GM18502 (cell line): ENCODE results near the gene C22orf23.

Experiments used
- ATAC-seq: cut with Tn5 transposase; IDR thresholded peaks from one replicate; pipeline ENCODE4 v1.9.1; 2021; ENCODE audit warnings: mild to moderate bottlenecking; ENCODE audit not compliant: unreplicated experiment, poor library complexity

C22orf23 gene

DNA sequence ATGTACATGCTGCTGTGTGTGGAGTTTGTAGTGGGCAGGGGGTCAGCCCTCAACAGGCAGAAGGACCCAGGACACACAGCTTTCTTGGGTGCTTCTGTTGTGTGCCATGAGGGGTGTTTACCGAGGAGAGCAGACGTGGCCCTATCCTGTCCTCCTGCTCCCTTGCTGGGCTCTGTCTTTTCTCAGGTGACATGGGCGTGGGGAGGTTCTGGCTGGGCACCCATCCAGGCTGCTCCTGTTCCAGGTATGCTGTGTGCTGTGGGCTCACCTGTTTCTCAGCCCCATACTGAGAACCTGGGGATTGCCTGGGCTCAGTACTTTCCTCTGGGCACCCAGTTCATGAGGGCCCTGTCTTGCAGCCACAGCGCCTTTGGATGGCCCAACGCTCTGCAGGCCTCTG lies 24.0 kb downstream of the C22orf23 start:
- ATAC-seq = no peak

- ATAC-seq = no peak
Measured at GRCh38 chr22:37927637-37927936, 25.8 kb downstream of the C22orf23 start.

DNA sequence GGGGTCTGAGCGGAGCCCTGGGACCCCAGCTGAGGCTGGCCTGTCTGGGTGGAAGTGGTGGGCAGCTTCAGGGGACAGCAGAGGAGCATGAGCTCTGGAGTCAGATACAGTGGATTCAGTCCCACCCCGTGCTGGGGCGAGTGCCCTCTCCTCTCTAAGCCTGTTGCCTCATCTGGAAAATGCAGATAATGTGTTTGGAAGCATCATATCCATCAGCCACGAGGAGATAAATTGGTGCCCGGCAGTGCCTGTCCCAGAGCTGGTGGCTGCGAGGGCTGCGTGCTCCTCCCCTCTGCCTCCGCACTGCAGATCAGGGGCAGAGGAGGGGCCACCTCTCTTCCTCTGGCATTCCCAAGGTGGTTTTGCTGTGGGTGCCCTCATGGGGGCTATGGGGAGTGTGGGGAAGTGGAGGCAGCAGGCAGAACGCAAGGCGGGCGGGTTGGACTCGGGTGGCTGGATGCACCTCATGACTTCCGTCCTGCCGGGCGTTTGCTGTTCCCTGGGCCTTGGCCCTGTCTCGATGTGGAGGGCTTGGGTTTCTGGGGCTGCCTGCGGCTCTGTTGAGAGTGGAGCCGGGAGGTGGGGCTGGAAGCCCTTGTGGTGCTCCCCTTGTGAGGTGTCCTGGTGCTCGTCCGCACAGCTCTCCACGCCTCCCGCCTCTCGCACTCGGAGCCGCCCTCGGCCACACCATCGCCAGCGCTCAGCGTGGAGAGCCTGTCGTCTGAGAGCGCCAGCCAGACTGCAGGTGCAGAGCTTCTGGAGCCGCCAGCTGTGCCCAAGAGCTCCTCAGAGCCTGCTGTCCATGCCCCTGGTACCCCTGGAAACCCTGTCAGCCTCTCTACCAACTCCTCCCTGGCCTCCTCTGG lies 26.4 kb downstream of the C22orf23 start:
- no peak for ATAC-seq

DNA sequence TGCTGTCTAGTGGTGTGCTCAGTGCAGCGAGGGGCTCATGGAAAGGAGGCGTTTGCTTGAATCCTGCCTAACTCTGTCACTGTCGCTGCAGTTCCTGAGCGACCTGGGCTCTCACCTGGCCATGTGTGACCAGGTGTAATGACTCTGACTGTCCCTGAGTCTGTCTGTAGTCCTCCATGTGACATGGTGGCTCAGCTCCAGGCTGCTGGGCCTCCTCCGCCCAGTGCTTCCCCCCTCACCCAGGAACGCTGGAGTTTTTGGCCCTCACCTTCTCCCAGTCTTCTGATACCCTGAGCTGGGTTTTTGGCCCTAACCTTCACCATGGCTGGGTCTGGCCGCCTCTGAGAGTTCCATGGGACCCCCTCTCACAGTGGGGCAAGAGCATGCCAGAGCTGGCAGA lies 27.0 kb downstream of the C22orf23 start:
- ATAC-seq = no peak

- ATAC-seq = no peak
Measured at GRCh38 chr22:37925767-37926166, 27.6 kb downstream of the C22orf23 start.

GRCh38 chr22:37925330-37925729 lies 28.1 kb downstream of the C22orf23 start:
- ATAC-seq = no peak

- no peak for ATAC-seq
Measured at GRCh38 chr22:37924386-37925065, 28.9 kb downstream of the C22orf23 start.

GRCh38 chr22:37923927-37924326 lies 29.5 kb downstream of the C22orf23 start:
- no peak for ATAC-seq

- ATAC-seq = no peak
Measured at GRCh38 chr22:37922191-37922590, 31.2 kb downstream of the C22orf23 start.

DNA sequence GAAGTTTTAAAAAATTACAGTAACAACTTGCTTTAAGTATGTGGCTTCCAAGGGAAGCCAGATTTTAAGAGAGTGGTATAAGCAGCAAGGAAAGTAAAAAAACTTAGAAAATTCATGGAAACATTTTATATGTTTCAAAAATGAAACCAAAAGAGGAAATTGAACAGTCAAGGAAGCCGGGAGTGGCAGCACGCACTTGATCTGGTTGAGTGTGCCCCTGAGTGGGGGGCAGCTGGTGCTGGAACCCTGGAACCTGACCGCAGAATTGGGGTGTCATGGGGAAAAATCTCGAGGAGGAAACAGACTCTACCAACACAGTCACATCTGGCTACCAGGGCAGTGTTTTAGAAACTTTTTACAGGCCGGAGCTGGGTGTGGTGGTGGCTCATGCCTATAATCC lies 33.3 kb downstream of the C22orf23 start:
- ATAC-seq = no peak

- no peak for ATAC-seq
Measured at GRCh38 chr22:37918580-37919270, 34.7 kb downstream of the C22orf23 start.

DNA sequence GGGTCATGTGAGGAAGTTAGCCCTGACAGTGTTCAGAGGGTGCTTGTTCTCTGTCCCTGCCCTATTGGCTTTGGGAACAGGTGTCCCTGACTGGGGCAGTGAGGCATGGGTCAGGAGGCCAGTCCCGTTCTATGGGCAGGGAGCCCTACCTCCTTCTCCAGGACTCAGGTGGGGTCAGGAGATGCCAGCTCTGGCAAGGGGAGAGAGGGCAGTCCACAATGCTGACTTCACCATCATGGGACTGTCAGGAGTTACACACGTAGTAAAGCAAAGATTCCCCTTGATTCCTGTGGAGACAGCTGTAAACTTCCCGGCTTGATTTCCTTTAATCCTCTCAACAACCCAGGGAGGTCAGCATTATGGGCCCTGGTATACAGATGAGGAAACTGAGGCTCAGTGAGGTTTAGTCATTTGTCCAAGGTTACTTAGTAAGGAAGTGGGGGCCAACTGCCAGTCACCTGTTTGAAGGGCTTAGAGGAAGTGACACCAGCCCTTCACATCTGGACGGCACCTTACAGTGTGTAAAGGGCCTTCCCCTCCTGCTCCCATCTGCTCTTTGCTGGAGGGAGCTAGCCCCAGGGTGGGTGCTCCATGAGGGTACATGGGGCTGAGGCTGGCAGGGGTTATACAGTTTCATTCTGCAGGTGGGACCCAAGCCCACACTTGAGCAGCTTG lies 35.4 kb downstream of the C22orf23 start:
- ATAC-seq = no peak

DNA sequence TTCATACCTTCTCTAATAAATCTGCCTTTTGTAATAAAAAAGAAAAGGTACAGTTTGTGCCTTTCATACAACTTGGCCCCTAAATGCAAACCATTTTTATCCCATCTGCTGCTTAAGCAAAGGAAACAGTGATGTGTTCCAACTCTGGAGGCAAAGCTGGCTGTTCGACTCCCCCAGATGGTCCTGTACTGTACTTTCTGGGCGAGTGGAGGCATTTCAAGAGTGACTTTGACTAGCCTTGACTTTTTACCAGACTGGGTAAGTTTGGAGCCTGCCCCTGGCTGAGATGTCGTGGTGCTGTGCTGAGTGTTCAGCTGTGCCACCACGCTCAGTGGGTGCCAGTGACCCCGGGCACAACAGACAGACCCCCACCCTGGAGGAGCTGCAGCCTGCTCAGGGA lies 37.1 kb downstream of the C22orf23 start:
- no peak for ATAC-seq

GRCh38 chr22:37913233-37913721 lies 40.1 kb downstream of the C22orf23 start:
- ATAC-seq = no peak

- no peak for ATAC-seq
Measured at GRCh38 chr22:37912171-37912570, 41.2 kb downstream of the C22orf23 start.

DNA sequence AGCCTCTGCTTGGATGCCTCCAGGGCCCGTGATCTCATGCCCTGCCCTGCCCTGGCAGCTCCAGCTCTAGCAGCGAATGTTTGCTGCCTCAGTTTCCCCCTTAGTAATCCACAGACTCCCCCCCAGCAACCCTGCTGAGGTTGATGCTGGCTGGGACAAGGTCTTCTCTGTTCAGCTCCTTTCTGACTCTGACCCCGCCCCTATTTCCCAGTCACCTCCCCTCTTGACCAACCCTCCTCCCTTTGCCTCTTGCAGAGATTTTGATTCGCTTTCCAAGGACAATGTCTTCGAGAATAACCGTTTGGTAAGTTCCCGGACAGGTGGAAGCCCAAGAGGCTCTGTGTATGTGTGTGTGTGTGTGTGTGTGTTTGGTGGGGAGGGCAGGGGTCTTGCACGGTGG lies 41.7 kb downstream of the C22orf23 start:
- ATAC-seq = no peak

- no peak for ATAC-seq
Measured at GRCh38 chr22:37910890-37911672, 42.3 kb downstream of the C22orf23 start.

DNA sequence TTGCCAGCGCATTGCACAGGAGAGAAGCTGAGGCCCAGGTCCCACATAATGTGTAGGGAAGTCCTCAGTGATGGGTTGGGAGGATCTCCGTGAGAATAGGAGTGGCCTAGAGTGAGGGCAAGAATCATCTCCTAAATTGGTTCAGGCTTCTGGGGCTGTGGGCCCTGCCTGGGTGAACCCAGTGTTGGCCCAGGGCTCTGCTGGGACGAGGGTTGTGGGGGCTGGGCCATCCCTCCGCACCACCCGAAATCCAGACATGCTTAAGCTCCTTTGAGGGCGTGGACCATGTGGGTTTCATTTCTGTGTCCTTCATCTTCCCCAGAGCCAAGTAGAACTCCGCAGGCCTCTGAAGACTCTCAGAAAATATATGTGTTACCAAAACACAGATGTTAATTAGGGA lies 43.6 kb downstream of the C22orf23 start:
- ATAC-seq = no peak

- ATAC-seq = no peak
Measured at GRCh38 chr22:37907036-37907954, 46.1 kb downstream of the C22orf23 start.
